HCT116 (cell line): ENCODE results near the gene LRP1. TPM values are rescaled to one million over a fixed set of nuclear protein-coding genes. Genes with fewer than 3 reads are reported as not detected.

Experiments
- ATAC-seq: fragments of 200-7000 bp; cut with Tn5 transposase; 2 replicates; pipeline ENCODE4 v1.9.1; 2020; ENCODE audit warnings: mild to moderate bottlenecking, moderate library complexity
- BruUV-seq: library from RNA; stranded (reverse); fragments of 400-500 nt; replicated peaks from 2 replicates; lab custom pipeline; 2021; lab: Mats Ljungman, UMichigan
- CTCF ChIA-PET: fragments of 300-600 bp; sonication (Branson Sonifier 250); formaldehyde crosslinking; loops from one replicate; lab custom pipeline; 2021; ENCODE audit warnings: antibody characterized with exemption; lab: Charles Lee
- POLR2A ChIA-PET: fragments of 300-600, 350-600 bp; sonication (Branson Sonifier 250); formaldehyde crosslinking; loops from one replicate; lab custom pipeline; 2021; ENCODE audit warnings: antibody characterized with exemption; lab: Charles Lee
- RAD21 ChIA-PET, 2 experiments: fragments of 300-600 bp; sonication (Branson Sonifier 250); formaldehyde crosslinking; loops; one replicate each; lab custom pipeline; 2023; ENCODE audit warnings: low total read pairs in 2 of 2; ENCODE audit not compliant: uncharacterized antibody in 2 of 2, unreplicated experiment in 2 of 2, low non-redundant PET in 1 of 2; lab: Charles Lee
- DNase-seq: peaks from one replicate; pipeline ENCODE4 v3.0.0-alpha.2; 2010; ENCODE audit warnings: low read depth, low spot score
- H2AFZ ChIP-seq: fragments of 200-600 bp; shearing (Covaris generic), sonication (generic); 2 replicates; pipeline ENCODE4 v1.6.1; 2017; ENCODE audit warnings: low read depth, mixed run types, mixed read lengths, antibody characterized with exemption, low read length; ENCODE audit not compliant: poor library complexity, severe bottlenecking
- H3K27ac ChIP-seq: 2 replicates; pipeline ENCODE4 v1.5.1; 2012; ENCODE audit warnings: low read depth, low read length
- H3K27me3 ChIP-seq: fragments of 200-600 bp; sonication (generic); 2 replicates; pipeline ENCODE4 v1.6.1; 2016; ENCODE audit warnings: mixed run types, low read length, mixed read lengths; ENCODE audit not compliant: insufficient read depth
- H3K36me3 ChIP-seq, 2 experiments: fragments of 200-500 bp in 1 of 2; fragments of 200-600 bp in 1 of 2; sonication (Bioruptor generic) in 1 of 2; sonication (generic) in 1 of 2; 2 replicates each; pipeline versions ENCODE4 v1.5.1 to v1.6.1; 2014 to 2016; ENCODE audit warnings: low read length in 2 of 2, inconsistent platforms in 1 of 2, mixed read lengths in 1 of 2, mixed run types in 1 of 2; ENCODE audit not compliant: insufficient read depth in 2 of 2, control insufficient read depth in 1 of 2
- H3K4me1 ChIP-seq, 2 experiments: fragments of 200-600 bp in 1 of 2; sonication (generic) in 1 of 2; 2 replicates each; pipeline versions ENCODE4 v1.5.1 to v1.6.1; 2012 to 2017; ENCODE audit warnings: low read length in 2 of 2, inconsistent platforms in 1 of 2, mild to moderate bottlenecking in 1 of 2, mixed read lengths in 1 of 2, mixed run types in 1 of 2, moderate library complexity in 1 of 2; ENCODE audit not compliant: insufficient read depth in 2 of 2, control insufficient read depth in 1 of 2
- H3K4me2 ChIP-seq: fragments of 200-600 bp; sonication (generic); 2 replicates; pipeline ENCODE4 v1.6.1; 2017; ENCODE audit warnings: mixed run types, low read length, mixed read lengths
- H3K4me3 ChIP-seq, 2 experiments: fragments of 200-600 bp in 1 of 2; sonication (generic) in 1 of 2; replicated peaks in 1 of 2; 2 replicates each; pipeline ENCODE4 v1.5.1; 2011 to 2016; ENCODE audit warnings: low read length in 2 of 2, control low read depth in 1 of 2, low read depth in 1 of 2, mild to moderate bottlenecking in 1 of 2, mixed read lengths in 1 of 2, mixed run types in 1 of 2
- H3K79me2 ChIP-seq: fragments of 200-600 bp; sonication (generic); 2 replicates; pipeline ENCODE4 v1.6.1; 2017; ENCODE audit warnings: mild to moderate bottlenecking, mixed run types, low read length, moderate library complexity, mixed read lengths; ENCODE audit not compliant: insufficient read depth
- H3K9ac ChIP-seq: fragments of 200-600 bp; sonication (generic); 2 replicates; pipeline ENCODE4 v1.6.1; 2016; ENCODE audit warnings: low read length, mixed read lengths
- H3K9me2 ChIP-seq: fragments of 200-600 bp; sonication (generic), shearing (Covaris generic); 2 replicates; pipeline ENCODE4 v1.6.1; 2017; ENCODE audit warnings: mixed run types, mild to moderate bottlenecking, moderate library complexity; ENCODE audit not compliant: insufficient read depth
- H3K9me3 ChIP-seq, 2 experiments: fragments of 200-500 bp in 1 of 2; fragments of 200-600 bp in 1 of 2; sonication (Bioruptor generic) in 1 of 2; sonication (generic) in 1 of 2; 2 replicates each; pipeline ENCODE4 v1.6.1; 2014 to 2017; ENCODE audit warnings: low read length in 2 of 2, mixed read lengths in 2 of 2, inconsistent platforms in 1 of 2, low read depth in 1 of 2, mild to moderate bottlenecking in 1 of 2, mixed run types in 1 of 2, moderate library complexity in 1 of 2; ENCODE audit not compliant: control insufficient read depth in 1 of 2, insufficient read depth in 1 of 2
- H4K20me1 ChIP-seq: fragments of 200-600 bp; sonication (generic), shearing (Covaris generic); 2 replicates; pipeline ENCODE4 v1.6.1; 2017; ENCODE audit warnings: mixed run types, mild to moderate bottlenecking, moderate library complexity; ENCODE audit not compliant: insufficient read depth
- CTCF ChIP-seq, 3 experiments: fragments of 200-600 bp in 1 of 3; sonication (generic) in 1 of 3; IDR thresholded peaks in 2 of 3; conservative IDR thresholded peaks in 1 of 3; 2 replicates each; pipeline ENCODE4 v1.5.1; 2012 to 2017; ENCODE audit warnings: low read depth in 2 of 3, low read length in 2 of 3, antibody characterized with exemption in 1 of 3, borderline replicate concordance in 1 of 3, control low read depth in 1 of 3, mild to moderate bottlenecking in 1 of 3, mixed read lengths in 1 of 3, mixed run types in 1 of 3, moderate library complexity in 1 of 3; ENCODE audit not compliant: insufficient read depth in 1 of 3
- ELF1 ChIP-seq: IDR thresholded peaks from 2 replicates; pipeline ENCODE4 v1.6.1; 2012; ENCODE audit warnings: low read depth, borderline replicate concordance
- EZH2phosphoT487 ChIP-seq: fragments of 200-600 bp; IDR thresholded peaks from 2 replicates; pipeline ENCODE4 v1.6.1; 2018; ENCODE audit warnings: antibody characterized with exemption, borderline replicate concordance
- POLR2AphosphoS5 ChIP-seq: IDR thresholded peaks from 2 replicates; pipeline ENCODE4 v1.6.1; 2011; ENCODE audit warnings: mild to moderate bottlenecking, low read depth, low read length, moderate library complexity
- SRF ChIP-seq: IDR thresholded peaks from 2 replicates; pipeline ENCODE4 v1.6.1; 2012; ENCODE audit warnings: low read depth
- TCF7L2 ChIP-seq: IDR thresholded peaks from 2 replicates; pipeline ENCODE4 v1.7.0; 2011; ENCODE audit warnings: borderline replicate concordance, inconsistent platforms; ENCODE audit not compliant: insufficient read depth, insufficient read length; ENCODE audit errors: extremely low read depth
- YY1 ChIP-seq: IDR thresholded peaks from 2 replicates; pipeline ENCODE4 v1.6.1; 2011; ENCODE audit warnings: low read length, low read depth, moderate library complexity, mild to moderate bottlenecking; ENCODE audit not compliant: insufficient replicate concordance; ENCODE audit errors: extremely low read depth
- ZFX ChIP-seq: fragments of 450-650 bp; IDR thresholded peaks from 2 replicates; pipeline ENCODE4 v1.6.1; 2017
- intact Hi-C: fragments of 100-400 bp; cut with micrococcal nuclease; formaldehyde crosslinking; loops from 2 replicates; pipeline ENCODE4 v1.10.0; 2022
- total RNA-seq: library from RNA; stranded (reverse); gene quantifications from one replicate; pipeline ENCODE4 v1.2.1, GENCODE V29; 2021; ENCODE audit not compliant: unreplicated experiment

LRP1 gene
- total RNA-seq, 1 experiment from 2014 or later = 12.0 TPM

GRCh38 chr12:57151741-57152630 lies 23.7 kb downstream of the LRP1 start:
- no peaks in the 10 kb centered on the region for H3K9me2 ChIP-seq
- BruUV-seq = no TSS peak
- H3K9me3 ChIP-seq = no peaks in the 10 kb centered on the region
- no peak overlapping the region for H3K27ac ChIP-seq
- CTCF ChIA-PET = no interaction called here
- H3K4me1 ChIP-seq = no peaks in the 10 kb centered on the region
- TF ChIP-seq ELF1 = no peak
- TF ChIP-seq TCF7L2 = no peak
- no peak for TF ChIP-seq ZFX
- RAD21 ChIA-PET = no interaction called here
- H3K36me3 ChIP-seq = peaks cover 0 to 2% of the 10 kb centered on the region in 2 experiments; a peak in 1 of 4 replicates
- no peak overlapping the region for H2AFZ ChIP-seq
- H4K20me1 ChIP-seq = no peaks in the 10 kb centered on the region
- intact Hi-C loops = no loop called here
- POLR2A ChIA-PET = no interaction called here
- H3K9ac ChIP-seq = no peak overlapping the region
- no peak for ATAC-seq
- H3K79me2 ChIP-seq = no peaks in the 10 kb centered on the region
- no peaks in the 10 kb centered on the region for H3K27me3 ChIP-seq
- H3K4me2 ChIP-seq = no peak overlapping the region
- no peak for DNase-seq
- no peak overlapping the region for H3K4me3 ChIP-seq

GRCh38 chr12:57152639-57153038 lies 24.4 kb downstream of the LRP1 start:
- peaks cover 0 to 2% of the 10 kb centered on the region in 2 experiments; a peak in 1 of 4 replicates for H3K36me3 ChIP-seq
- no peaks in the 10 kb centered on the region for H3K79me2 ChIP-seq
- ChIA-PET POLR2A (no interaction called here), CTCF (no interaction called here), RAD21 (no interaction called here)
- H3K27ac ChIP-seq = no peak overlapping the region
- H3K9me2 ChIP-seq = no peaks in the 10 kb centered on the region
- no peak overlapping the region for H3K9ac ChIP-seq
- H4K20me1 ChIP-seq = no peaks in the 10 kb centered on the region
- intact Hi-C loops = no loop called here
- ATAC-seq (no peak), DNase-seq (no peak)
- H3K4me3 ChIP-seq = no peak overlapping the region
- no peaks in the 10 kb centered on the region for H3K9me3 ChIP-seq
- TF ChIP-seq YY1 (no peak), CTCF (IDR thresholded peaks at IDR 0.05 in 2 of 3, conservative IDR thresholded peaks at IDR 0.05 in 1 of 3; ENCODE audit: borderline replicate concordance in 1 of 3, insufficient read depth in 1 of 3, low read depth in 2 of 3, low read length in 2 of 3) (no peak), SRF (no peak), EZH2phosphoT487 (no peak), POLR2AphosphoS5 (no peak)
- H3K27me3 ChIP-seq = no peaks in the 10 kb centered on the region
- no peak overlapping the region for H3K4me2 ChIP-seq
- no peaks in the 10 kb centered on the region for H3K4me1 ChIP-seq
- BruUV-seq = no TSS peak
- H2AFZ ChIP-seq = no peak overlapping the region
